GM21619 (cell line): Measurements from ENCODE around the gene PAM.
"Not testable (repeated sequence)": the region's sequence is repeated elsewhere in the genome, so short reads cannot be mapped to it uniquely, and the experiment has no call there.

Source experiments
- ATAC-seq: cut with Tn5 transposase; IDR thresholded peaks from one replicate; pipeline ENCODE4 v1.9.1; 2021; ENCODE audit not compliant: unreplicated experiment

The PAM gene

DNA sequence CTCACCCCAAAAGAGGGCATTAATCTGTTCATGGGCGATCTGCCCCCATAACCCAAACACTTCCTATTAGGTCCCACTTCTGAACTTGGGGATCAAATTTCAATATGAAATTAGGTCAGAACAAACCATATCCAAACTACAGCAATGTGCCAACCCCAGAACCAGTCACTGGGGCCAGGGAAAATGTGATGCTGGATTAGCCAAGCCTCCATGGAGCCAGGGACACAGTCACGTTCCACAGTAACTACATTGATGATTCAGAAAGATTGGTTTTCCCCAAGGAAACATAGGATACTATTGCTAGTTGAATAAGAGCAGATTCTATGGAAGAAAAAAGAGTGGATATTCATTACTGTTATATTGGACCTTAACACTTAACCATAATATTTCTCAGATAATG is 280.6 kb downstream of the PAM start:
- ATAC-seq: no peak

- ATAC-seq: no peak
These were observed 281.5 kb downstream of the PAM start for GRCh38 chr5:103036601-103037000.

DNA sequence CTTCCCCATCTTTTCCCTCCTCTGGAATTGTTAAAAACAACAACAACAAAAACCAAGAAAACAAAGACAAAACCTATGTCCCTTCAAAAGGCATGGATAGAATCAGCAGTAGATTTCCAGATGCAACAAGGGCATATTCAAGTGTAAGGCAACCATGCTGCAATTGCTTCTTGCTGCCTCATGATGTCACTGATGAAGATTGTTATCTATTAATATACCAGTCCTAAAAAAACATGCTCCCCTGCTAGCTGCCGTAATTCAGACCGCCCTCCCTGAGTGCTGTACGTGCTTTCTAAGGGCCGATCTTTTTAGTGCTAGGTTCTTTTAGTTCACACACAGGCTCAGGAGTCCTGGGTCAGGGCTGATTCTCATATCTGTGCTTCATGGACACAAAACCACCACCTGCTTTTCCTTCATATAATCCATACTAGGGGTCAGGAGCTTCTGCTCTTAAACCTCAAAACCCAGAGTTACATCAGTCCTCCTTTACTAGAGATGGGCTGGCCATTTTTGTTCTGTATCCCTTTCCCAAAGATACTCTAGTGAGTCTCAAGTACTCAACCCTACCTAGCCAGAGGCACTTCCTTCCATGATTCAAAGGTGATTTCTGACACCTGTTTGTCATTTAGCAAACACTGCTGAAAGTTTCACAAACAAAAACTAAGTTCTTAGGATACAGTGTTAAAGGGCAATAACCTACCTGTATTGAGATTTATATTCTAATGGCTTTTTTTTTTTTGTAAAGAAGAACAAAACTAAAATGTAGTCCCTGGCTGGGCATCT is 282.8 kb downstream of the PAM start:
- no peak for ATAC-seq

GRCh38 chr5:103041071-103041676 is 286.1 kb downstream of the PAM start:
- ATAC-seq: no peak

GRCh38 chr5:103046706-103047105 is 291.6 kb downstream of the PAM start:
- not testable (repeated sequence) for ATAC-seq

DNA sequence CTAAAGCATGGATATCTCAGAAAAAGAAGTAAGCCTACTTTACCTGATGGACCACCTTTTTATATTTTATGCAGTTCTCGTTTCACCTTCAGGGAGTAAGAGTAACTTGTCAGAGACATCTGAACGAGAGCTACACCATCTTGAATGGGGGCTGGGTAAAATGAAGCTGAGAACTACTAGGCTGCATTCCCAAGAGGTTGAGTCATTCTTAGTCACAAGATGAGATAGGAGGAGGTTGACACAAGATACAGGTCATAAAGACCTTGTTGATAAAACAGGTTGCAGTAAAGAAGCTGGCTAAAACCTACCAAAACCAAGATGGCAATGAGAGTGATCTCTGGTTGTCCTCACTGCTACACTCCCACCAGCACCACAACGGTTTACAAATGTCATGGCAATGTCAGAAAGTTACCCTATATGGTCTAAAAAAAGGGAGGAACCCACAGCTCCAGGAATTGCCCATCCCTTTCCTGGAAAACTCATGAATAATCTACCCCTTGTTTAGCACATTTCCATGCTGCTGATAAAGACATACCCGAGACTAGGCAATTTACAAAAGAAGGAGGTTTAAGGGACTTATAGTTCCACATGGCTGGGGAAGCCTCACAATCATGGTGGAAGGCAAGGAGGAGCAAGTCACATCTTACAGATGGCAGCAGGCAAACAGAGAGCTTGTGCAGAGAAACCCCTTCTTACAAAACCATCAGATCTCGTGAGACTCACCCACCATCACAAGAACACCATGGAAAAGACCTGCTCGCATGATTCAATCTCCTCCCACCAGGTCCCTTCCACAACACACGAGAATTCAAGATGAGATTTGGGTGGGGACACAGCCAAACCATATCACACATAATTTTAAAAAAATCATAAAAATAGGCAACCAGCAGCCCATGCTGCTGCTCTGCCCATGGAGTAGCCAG is 302.4 kb downstream of the PAM start:
- no peak for ATAC-seq

DNA sequence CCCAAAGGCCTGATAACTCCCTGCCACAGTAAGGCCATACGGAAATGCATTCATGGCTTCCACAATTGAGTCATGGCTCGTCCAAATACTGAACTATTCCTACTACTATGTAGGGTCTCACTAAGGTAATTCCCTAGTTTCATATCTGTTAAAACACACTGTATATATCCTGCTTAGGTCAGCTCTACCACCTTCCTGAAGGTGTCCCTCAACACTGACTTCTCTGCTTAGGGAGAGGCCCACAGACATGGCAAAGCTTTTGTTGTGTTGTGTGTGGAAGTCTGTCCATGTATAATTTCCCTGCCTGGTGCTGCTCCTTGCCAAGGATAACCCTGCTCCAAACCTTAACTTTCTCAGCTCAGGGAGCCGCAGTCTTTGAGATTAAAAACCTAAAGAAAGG is 304.4 kb downstream of the PAM start:
- ATAC-seq: no peak

DNA sequence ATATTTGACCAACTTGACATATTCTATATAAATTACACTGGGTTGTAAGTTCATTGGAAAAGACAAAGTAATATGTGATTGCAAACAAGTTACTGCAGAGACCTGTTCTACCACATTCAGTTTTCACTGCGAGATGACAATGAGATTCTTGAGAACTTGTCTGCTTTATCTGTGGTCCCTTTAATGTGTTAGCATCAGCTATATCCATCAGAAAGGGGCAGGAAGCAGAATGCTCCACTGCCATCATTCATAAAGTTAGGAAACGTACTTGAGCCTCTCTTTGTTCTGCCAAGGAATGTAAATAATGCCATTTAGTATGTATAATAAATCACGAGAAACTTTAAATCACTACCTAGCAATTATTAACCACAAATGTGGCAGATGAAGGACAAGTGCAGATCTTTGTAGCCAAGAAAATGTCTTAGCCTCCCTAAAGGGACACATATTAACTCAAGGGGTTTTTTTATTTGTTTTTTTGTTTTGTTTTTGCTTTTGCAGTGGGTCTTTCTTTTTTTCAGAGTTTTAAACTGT is 305.4 kb downstream of the PAM start:
- ATAC-seq: no peak

DNA sequence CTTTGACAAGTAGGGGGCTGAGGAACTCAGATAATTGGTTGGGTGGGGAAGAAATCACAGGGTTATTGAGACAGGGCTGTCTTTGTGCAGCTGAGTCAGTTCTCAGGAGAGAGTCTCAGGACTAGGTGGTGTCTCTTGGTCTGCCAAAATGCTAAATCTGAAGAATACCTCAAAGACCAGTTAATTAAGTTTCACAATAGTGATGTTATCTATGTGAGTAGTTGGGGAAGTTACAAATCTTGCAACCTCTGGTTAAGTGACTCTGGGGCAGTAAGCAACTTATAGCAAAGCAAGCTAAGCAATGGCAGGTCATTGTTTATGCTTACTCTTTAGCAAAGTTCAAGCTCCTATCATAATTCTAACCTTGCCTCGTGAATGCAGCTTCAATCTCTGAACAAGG is 311.2 kb downstream of the PAM start:
- ATAC-seq: no peak

- ATAC-seq: not testable (repeated sequence)
These were observed 318.4 kb downstream of the PAM start for GRCh38 chr5:103073500-103073899.

- ATAC-seq: no peak
These were observed 320.3 kb downstream of the PAM start for GRCh38 chr5:103075442-103075841.
